Stimulated activated CD4-positive, alpha-beta T cell treated with anti-CD3 and anti-CD28 coated beads, Interleukin-2, amount 100 ng/mL, for 4 hours (primary cell): ENCODE measurements around the gene CXXC5.
A peak's percentile ranks its signal among the peaks of the same experiment; 100 is the strongest.

Experiments
- DNase-seq: peaks from one replicate; pipeline ENCODE4 v3.0.0-alpha.2; 2020; ENCODE audit warnings: low read depth

CXXC5 gene

DNA sequence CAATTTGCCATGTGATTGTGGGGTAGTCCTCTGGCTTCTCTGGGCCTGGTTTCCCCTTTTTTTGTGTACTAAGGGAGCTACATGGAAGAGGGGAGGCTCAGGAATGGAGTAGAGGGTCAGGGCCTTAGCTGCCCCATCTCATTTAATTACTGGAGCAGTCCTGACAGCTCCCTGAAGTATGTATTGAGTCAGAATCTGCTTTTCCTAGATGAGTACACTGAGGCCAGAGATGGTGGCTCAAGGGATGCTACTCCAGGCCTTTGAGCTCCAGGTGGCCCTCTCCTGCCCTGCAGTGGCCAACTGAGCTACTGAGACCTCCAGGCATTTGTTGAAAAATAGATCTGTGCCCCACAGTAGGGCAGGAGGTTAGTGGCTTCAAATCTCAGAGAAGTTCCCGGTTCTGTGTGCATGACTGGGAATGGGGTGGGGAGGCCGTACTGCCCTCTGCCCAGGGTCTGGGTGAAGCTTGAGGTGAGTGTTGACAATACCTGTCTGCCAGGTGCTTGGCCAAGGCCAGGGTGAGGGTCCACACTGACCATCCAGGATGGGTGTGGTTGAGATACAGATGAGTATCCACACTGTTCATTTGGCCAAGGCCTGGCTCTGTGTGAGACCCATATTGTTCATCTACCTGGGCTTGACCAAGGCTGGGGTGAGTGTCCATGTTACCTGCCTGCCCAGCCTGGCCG, 45.7 kb downstream of the CXXC5 start:
- DNase-seq = no peak

DNA sequence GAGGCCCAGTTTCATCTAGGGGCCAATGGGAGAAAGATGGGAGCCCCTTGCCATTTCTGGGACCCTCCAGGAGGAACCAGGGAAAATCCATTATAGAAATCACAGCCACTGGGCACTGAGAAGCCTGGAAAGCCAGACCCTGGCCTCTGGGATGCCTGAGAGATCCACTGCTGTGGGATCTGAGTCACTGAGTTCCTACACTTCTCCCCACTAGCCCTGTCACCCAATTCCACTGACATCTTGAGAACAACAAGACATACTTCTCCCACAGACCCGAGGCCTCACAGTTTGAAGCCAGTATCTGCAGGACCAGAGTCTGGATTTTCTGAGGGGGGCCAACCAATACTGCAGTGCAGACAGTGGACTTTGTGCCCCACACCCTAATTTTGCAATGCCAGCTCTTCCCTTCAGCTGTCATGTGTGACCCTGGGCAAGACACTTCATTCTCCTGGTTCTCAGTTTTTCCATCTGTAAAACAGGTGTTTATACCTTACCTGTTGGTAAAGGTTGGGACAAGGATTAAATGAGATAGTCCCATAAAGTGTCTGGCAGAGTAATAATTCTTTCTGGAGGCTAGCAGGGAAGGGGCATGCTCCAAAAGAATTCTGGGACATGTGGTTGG, 46.5 kb downstream of the CXXC5 start:
- no peak for DNase-seq

DNA sequence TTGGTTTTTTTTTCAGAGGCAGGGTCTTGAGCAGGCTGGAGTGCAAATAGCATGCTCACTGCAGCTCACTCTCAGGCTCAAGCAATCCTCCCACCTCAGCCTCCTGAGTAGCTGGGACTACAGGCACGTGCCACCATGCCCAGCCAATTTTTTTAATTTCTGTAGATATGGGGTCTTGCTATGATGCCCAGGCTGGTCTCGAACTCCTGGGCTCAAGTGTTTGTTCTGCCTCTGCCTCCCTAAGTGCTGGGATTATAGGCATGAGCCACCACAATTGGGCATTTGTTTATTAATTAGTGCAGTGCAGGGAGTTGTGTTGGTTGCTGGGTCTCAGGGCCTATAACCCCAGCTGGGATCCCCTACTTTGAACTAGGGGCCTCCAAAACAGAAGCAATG, 47.0 kb downstream of the CXXC5 start:
- no peak for DNase-seq

DNA sequence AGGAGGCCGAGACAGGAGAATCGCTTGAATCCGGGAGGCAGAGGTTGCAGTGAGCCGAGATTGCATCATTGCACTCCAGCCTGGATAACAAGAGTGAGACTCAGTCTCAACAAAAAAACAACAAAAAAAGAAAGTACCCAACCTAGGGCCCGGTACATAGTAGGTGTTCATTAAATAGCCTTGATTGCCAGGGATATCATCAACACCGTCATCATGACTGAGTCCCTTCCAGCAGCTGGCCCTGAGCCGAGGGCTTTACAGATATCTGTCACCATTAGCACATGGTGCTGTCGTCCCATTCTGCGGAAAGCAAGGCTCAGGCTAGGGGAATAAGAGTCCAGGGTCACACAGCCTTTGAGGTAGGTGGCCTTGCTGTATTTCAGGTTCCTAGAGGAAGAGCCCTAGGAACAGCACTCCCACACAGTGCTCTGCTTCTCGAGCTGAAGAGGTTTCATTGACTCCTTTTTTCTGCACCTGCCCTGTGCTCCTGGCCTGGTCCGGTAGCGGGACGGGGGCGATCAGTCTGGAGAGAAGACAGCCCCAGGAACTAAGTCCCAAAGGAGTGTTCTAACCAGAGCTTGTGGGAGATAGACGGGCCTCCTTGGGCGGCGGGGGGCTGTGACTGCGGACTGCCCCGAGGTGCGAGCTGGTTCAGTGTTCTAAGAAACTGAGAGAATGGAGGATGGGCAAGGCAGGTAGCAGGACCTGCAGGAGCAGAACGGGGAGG, 48.2 kb downstream of the CXXC5 start:
- no peak for DNase-seq

DNA sequence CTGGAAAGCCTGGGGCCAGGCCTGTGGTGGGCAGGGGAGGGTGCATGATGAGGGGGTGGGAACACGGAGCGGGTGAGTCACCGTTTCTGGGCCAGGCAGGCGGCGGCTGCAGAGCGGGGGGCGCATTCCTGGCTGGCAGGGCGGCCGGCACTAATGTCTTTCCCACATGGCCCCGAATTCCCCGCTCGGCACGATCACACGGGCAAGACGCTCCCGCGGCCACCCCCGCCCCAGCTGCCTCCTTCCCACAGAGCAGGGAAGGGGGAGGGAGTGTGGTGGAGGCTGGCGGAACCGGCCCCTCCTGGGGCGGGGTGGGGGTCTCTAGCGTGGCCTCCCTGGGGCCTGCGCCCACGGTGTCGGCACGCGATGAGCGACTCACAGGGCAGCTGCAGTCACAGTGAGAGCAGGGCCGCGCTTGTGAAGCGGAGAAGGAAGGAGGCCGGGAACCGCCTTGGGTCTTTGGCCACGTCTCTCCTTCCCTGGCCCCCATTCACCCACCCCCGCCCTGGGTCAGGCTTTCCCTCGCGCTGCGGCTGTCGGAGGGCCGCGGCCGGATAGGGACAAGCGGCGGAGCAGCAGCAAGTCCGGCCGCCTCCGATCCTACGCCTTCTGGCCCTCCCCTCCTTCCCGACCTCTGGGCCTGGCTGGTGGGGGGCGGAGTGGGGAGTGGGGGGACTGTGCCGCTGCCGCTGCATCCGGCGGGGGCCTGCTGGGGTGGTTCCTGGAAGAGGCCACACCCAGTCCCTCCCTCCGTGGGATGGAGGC, 48.9 kb downstream of the CXXC5 start:
- DNase-seq = peak; percentile 28

DNA sequence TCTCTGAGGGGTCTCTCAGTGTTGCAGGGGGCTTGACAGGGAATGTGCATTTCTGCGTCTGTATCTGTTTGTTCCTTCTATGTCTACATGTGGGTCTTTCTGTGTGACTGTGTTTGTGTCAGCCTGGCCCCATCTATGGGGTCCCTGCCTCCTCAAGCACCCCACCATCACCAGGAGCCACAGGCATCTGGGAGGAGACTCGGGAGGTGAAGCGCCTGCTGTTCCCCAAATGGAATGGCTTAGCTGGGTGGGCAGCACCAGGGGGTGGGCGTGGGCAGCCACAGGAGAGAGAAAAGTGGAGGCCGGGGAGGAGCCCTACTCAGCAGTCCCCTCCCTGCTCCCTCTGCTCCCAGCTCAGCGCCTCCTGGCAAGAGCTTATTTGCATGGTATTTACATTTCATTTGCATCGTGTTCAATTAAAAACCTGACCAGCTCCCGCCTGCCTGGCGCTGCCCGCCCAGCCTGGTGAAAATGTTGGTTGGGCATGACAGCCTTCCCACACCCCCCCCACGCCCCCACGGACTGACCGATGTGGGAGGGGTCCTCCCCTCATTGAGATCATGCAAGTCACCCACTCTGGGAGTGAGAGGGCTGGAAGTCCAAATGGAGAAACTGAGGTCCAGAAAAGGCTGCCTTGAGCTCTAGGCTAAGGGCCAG, 50.5 kb downstream of the CXXC5 start:
- DNase-seq = no peak

DNA sequence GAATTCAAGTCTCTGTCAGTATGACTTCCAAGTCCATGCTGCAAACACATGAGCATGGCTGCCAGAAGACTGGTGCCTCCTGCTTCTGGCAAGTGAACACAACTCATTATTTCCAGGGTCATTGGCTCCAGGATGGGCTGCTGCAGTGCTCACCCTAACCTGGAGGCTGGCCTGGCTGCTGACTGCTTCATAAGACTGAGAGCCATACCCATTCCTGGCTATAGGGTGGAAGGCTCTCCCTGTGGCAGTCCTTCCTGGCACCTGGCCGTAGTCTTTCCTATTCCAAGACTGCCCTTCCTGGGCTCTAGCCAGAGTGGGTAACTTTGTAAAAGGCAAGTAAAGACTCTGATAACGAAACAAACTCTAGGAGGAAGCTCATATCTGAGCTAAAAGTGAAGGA, 51.2 kb downstream of the CXXC5 start:
- DNase-seq = no peak

DNA sequence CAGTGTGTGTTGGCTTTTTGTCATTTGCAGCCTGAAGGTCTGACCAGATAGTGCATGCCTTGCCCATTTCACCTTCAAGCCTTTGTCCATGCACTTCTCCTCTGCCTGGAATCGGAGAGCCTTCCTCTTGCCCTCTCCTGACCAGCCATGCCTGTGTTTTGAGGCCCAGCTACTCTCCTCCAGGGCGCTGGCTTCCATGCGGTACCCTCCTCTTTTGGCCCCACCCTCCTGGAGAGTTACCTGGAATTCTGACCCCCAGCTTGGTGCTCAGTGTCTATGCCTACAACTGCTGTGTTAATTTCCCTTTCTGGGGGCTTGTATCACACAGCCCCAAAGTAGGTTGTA, 52.5 kb downstream of the CXXC5 start:
- DNase-seq = no peak

DNA sequence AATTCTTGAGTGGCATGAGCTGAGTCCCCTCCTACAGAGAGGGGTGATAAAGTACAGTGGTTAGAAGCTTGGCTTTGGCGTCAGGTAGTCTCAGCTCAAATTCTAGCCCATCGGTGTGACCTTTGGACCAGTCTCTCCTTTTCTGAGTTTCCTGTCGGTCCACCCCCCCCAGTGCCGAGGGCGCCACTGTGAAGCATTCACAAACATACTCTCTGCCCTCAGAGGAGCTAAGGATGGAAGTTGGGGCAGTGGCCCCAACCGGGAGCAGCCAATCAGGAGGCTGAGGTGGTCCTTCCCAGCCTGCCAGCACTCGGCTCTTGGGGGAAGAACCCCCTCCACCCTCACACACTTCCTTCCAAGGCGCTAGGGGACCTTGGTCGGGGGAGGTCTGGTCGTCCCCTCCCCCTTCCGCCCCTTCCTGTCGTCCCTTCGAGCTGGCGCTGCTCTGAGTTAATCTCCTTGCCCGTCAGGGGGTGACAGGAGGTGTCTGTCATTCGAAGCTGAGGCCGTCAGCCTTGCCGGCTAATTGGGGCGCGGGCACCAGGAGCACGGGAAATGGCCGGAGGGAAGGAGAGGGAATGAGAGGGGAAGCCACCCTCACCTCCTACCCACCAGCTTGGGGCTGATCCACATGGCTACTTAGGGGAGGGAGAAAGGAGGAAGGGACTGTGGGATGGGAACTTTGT, 53.0 kb downstream of the CXXC5 start:
- DNase-seq = no peak

DNA sequence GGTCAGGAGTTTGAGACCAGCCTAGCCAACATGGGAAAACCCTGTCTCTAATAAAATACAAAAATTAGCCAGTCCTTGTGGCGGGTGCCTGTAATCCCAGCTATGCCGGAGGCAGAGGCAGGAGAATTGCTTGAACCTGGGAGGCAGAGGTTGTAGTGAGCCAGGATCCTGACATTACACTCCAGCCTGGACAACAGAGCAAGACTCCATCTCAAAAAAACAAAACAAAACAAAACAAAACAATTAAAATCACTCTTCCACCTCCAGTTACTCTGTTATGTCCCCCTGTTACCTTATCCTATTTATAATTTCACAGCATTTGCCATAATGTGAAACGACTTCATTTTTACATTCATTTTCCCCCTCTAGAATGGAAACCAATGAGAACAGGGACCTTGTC, 54.4 kb downstream of the CXXC5 start:
- DNase-seq = no peak

DNA sequence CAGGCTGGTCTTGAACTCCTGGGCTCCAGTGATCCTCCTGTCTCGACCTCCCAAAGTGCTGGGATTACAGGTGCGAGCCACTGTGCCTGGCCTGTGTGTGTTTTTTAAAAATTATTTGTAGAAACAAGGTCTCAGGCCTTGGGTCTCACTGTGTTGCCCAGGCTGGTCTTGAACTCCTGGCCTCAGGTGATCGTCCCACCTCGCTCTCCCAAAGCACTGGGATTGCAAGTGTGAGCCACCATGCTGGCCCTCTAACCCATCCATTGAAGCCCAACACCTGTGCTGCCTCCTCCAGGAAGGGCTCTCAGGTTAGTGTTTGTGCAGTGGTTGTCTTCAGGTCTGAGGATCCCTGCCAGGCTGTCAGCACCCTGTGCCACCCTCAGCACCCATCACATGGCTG, 56.6 kb downstream of the CXXC5 start:
- no peak for DNase-seq

DNA sequence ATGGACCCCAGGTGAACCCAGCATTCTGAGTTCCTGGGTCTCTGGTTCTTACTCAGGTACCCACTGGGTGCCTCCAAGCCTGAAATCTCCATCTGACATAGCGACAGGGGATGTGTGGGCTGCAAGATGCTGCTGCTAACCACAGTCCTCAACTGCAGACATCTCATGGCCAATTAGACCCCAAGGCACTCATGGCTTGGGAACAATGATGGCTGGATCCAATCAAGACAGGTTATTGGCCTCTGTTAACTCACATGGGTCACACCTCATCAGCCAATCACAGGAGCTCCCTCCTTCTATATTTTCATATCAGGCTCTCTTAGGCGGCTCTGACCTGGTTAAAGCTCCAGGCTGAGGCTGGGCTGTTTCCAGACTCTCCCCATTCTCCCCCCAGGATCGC, 57.0 kb downstream of the CXXC5 start:
- no peak for DNase-seq

DNA sequence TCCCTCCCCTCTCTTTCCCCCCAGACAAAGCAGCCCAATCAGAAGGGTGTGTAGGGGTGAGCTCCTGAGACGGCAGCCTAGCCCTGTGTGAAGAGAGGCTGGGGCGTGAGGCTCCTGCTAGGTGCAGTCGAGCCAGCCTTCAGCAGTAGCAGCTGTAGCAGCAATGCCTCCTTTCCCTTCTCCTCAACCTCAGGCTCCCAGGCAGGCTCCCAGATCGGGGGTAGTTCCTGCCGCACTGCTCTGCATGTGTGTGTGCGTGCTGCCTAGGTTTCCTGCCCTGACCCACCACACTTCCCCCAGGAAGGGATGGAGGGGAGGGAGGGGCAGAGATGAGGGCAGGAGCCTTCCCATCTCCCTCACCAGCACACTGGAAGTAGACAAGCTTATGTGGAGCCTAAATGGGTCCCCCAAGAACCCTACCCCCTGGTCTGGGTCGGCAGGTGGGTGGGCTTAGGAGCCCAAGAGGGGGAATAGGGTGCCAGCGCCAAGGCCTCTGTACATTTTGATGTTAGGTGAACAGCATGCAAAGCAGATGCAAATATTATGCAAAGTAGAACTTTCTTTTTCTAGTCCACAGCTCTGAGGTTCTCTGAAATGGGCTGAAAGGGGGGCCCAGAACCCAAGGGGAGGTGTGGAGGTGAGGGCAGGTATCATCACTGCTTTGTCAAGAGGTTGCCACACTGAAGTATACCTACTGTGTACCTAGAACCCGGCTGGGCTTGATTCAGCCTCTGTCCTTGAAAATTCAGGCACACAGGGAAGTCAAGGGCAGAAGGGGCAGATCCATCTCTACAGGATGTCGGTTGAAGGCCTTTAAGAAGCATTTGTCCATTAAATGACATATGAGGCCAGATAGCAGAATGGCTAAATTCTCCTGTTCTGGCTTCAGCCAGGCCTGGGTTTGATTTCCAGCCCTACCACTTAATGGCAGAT, 57.8 kb downstream of the CXXC5 start:
- no peak for DNase-seq

DNA sequence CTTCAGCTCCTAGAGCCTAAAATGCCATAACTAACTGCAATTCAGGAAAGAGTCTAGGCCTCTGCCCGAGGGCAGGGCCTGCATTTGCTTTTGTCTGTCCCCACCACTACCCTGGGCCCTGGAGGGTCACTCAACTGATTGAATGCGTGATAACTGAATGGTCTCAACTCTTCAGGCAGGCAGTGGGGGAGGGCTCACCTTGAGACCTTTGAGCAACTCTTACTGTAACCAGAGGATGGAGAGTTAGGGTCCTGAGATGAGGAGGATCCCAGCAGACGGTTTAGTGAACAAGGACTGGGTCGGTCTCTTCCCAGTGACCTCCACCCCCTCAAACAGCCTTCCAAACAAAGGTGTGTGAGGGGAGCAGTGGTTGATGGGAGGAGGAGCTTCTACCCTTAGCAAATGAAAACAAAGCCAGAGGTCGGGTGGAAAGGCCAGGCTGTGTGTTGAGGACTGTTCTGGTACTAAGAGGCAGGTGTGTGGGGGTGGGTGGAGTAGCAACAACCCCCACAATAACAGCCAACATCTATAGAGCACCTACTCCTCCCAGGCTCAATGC, 59.4 kb downstream of the CXXC5 start:
- DNase-seq = no peak

DNA sequence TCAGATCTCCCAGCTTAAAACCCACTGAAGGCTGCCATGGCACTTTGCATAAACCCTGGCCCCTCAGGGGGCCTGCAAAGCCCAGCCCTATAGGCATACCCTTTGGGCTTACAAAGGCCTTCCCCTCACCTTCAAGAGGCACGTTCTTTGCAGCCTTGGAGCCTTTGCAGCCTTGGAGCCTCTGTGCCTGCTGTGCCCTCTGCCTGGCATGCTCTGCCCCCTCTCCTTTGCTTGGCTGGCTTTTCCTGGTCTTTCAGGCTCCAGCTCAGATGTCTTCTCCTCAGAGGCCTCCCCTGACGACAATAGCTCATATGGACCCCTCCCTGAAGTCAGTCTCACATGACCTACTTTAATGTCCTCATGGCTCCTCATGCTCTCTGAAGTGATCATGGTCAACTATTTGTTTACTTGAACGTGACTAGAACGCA, 60.3 kb downstream of the CXXC5 start:
- DNase-seq = no peak

DNA sequence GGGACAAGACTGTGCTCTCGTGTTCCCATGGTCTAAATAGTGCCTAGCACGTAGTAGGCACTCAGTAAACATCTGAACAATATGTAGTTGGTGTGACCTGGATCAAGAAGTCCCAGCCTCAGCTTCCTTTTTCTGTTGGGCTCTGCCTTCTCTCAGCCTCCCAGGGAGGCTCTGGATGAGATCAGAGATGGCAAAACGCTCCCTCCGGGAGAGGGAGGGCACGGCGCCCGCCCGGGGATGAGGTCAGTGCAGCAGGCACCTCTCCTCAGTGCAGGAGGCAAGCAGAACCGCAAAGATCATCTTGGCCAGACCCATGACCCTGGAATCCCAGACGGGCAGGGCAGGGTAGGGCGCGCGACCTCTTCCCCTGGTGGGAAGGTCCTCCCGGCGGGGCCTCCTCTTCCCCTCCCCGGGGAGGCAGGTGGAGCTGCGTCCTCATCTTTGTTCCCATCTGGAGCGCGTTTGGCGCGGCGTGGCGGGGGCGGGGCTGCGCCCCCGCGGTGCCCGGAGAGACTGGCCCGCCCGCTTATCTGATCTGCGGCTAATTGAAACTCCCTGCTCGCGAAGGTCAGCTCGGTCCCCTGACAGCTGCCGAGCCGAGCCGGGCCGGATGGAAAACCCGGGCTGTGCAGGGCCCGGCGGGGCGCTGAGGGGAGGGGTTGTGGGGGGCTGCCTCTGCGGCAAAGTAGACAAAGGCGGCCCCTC, 60.9 kb downstream of the CXXC5 start:
- no peak for DNase-seq

DNA sequence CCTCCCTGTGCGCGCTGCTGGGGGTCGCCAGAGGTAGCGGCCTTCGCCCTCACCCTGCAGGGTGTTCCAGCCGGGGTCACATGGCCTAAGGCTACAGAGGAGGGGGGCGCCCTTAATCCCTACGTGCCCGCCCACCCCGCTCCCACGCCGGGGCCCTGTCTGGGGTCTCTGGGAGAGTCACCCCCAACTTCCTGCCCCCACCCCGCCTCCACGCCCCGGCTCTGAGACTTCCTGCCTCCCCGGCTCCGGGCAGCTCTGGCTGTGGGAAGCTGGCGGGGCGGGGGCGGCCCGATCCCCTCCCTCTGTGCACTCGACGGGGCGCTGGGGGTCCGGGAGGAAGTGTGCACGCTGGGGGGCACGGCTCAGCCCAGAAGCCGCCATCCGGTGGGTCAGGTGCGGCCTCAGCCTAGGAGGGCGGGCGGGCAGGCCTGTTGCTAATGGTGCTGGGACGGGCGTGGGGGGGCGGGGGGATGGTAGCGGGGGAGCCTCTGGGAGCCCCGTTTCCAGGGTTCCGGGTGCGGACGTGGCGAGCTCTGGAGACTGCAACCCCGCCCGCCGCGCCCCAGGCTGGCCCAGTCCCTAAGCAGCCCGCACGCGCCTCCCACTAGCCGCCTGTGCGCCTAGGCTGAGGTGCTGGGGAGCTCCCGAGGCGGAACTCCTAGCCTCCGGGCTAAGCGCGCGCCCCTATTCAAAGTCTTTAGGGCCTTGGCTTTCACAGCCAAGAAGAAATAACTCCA, 61.6 kb downstream of the CXXC5 start:
- DNase-seq = peak; percentile 41

DNA sequence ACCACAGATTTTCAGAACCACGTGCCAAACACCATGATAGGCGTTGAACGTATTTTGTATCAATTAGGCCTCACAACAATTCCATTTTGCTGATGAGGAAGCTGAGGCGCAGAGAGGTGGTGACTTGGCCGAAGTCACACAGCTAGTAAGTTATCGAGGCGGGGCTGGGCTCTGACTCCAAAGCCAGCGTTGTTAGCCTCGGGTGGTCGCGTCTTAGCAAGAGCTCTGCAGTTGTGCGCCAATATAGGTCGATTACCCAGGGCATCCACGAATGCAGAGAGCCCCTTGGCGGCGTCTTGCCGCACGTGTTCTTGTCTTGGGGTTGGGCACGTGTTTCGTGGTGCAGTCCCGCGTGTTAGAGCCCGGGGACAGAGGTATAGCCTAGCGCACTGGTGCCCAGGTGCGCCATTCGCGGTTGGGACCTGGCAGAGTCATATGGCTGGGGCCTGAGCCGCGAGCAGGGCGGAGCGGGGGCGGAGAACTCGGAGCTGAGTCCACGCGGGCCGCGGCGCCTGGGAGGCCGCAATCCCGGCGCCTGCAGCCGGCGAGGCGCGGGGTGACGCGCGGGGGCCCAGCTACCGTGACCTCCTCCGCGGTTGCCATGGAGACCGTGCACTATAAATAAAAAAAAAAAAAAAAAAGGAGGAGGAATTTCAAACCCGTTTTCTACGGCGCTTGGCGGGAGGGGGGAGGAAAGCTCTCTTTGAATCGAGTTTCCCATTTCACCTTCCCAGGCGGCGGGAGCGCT, 62.3 kb downstream of the CXXC5 start:
- DNase-seq = peak; percentile 41
